ENCODE results near the gene H2AZ2.

The H2AZ2 gene

GRCh38 chr7:44847920-44848634, at the start of gene H2AZ2:
TSS of gene H2AZ2 (minus strand) at chr7:44848087. CDS start at chr7:44847971, 116 bp downstream.
- peaks cover 56% of the 10 kb centered on the region for H3K79me2 ChIP-seq (ENCODE audit: insufficient read depth, low read length)
- H4K20me1 ChIP-seq (ENCODE audit: insufficient read depth, low read length), result peaks cover 44% of the 10 kb centered on the region
- H2AFZ ChIP-seq (ENCODE audit: low read depth, low read length), result peak within 1 kb of the TSS; percentile 89
- no peaks in the 10 kb centered on the region for H3K27me3 ChIP-seq (ENCODE audit: insufficient read depth, low read length, poor library complexity)
- H3K4me1 ChIP-seq (ENCODE audit: insufficient read depth, low read length), result peaks cover 32% of the 10 kb centered on the region
- H3K27ac ChIP-seq (ENCODE audit: low read length), result peak within 1 kb of the TSS; percentile 100
- no peak for TF ChIP-seq CTCF (IDR thresholded peaks at IDR 0.05; ENCODE audit: borderline replicate concordance, extremely low read depth, low read length, poor library complexity, severe bottlenecking)
- no peak for TF ChIP-seq EZH2 (IDR thresholded peaks at IDR 0.05; ENCODE audit: borderline replicate concordance, low read depth, low read length, severe bottlenecking)
- H3K36me3 ChIP-seq (ENCODE audit: insufficient read depth, low read length), result peaks cover 13% of the 10 kb centered on the region
- H3K4me3 ChIP-seq (ENCODE audit: low read depth in 1 of 2, low read length in 2 of 2), result peak within 1 kb of the TSS; percentile 85 to 88
- no peaks in the 10 kb centered on the region for H3K9me3 ChIP-seq (ENCODE audit: insufficient read depth, low read length, severe bottlenecking)
- ATAC-seq (ENCODE audit: insufficient read depth, low read depth), result peak; percentile 86
- H3K4me2 ChIP-seq (ENCODE audit: insufficient read depth, low read length), result peak within 1 kb of the TSS; percentile 78
- H3K9ac ChIP-seq (ENCODE audit: low read depth, low read length), result peak within 1 kb of the TSS; percentile 99
- peak; percentile 100 for DNase-seq

GRCh38 chr7:44897309-44897708, 49.4 kb upstream of the H2AZ2 start:
- no peaks in the 10 kb centered on the region for H3K79me2 ChIP-seq (ENCODE audit: insufficient read depth, low read length)
- no peak overlapping the region for H3K4me3 ChIP-seq (ENCODE audit: low read depth in 1 of 2, low read length in 2 of 2)
- H2AFZ ChIP-seq (ENCODE audit: low read depth, low read length), result no peak overlapping the region
- DNase-seq (no peak), ATAC-seq (ENCODE audit: insufficient read depth, low read depth) (no peak)
- H3K36me3 ChIP-seq (ENCODE audit: insufficient read depth, low read length), result no peaks in the 10 kb centered on the region
- no peak overlapping the region for H3K9ac ChIP-seq (ENCODE audit: low read depth, low read length)
- H3K9me3 ChIP-seq (ENCODE audit: insufficient read depth, low read length, severe bottlenecking), result no peaks in the 10 kb centered on the region
- no peak overlapping the region for H3K27ac ChIP-seq (ENCODE audit: low read length)
- no peak for TF ChIP-seq CTCF (IDR thresholded peaks at IDR 0.05; ENCODE audit: borderline replicate concordance, extremely low read depth, low read length, poor library complexity, severe bottlenecking)
- no peak for TF ChIP-seq EZH2 (IDR thresholded peaks at IDR 0.05; ENCODE audit: borderline replicate concordance, low read depth, low read length, severe bottlenecking)
- H3K4me1 ChIP-seq (ENCODE audit: insufficient read depth, low read length), result no peaks in the 10 kb centered on the region
- no peaks in the 10 kb centered on the region for H3K27me3 ChIP-seq (ENCODE audit: insufficient read depth, low read length, poor library complexity)
- no peaks in the 10 kb centered on the region for H4K20me1 ChIP-seq (ENCODE audit: insufficient read depth, low read length)
- H3K4me2 ChIP-seq (ENCODE audit: insufficient read depth, low read length), result no peak overlapping the region

GRCh38 chr7:44894888-44895580, 47.1 kb upstream of the H2AZ2 start:
- H3K9me3 ChIP-seq (ENCODE audit: insufficient read depth, low read length, severe bottlenecking), result no peaks in the 10 kb centered on the region
- 0 out of 2 replicates have a peak, but pooled peaks cover 6% of the 10 kb centered on the region for H3K4me1 ChIP-seq (ENCODE audit: insufficient read depth, low read length)
- no peaks in the 10 kb centered on the region for H3K27me3 ChIP-seq (ENCODE audit: insufficient read depth, low read length, poor library complexity)
- no peak overlapping the region for H3K27ac ChIP-seq (ENCODE audit: low read length)
- DNase-seq, result no peak
- no peak for ATAC-seq (ENCODE audit: insufficient read depth, low read depth)
- H3K9ac ChIP-seq (ENCODE audit: low read depth, low read length), result no peak overlapping the region
- no peaks in the 10 kb centered on the region for H3K36me3 ChIP-seq (ENCODE audit: insufficient read depth, low read length)
- H4K20me1 ChIP-seq (ENCODE audit: insufficient read depth, low read length), result no peaks in the 10 kb centered on the region
- H2AFZ ChIP-seq (ENCODE audit: low read depth, low read length), result no peak overlapping the region
- TF ChIP-seq EZH2 (IDR thresholded peaks at IDR 0.05; ENCODE audit: borderline replicate concordance, low read depth, low read length, severe bottlenecking) (no peak), CTCF (IDR thresholded peaks at IDR 0.05; ENCODE audit: borderline replicate concordance, extremely low read depth, low read length, poor library complexity, severe bottlenecking) (no peak)
- no peak overlapping the region for H3K4me3 ChIP-seq (ENCODE audit: low read depth in 1 of 2, low read length in 2 of 2)
- no peak overlapping the region for H3K4me2 ChIP-seq (ENCODE audit: insufficient read depth, low read length)
- no peaks in the 10 kb centered on the region for H3K79me2 ChIP-seq (ENCODE audit: insufficient read depth, low read length)

Measured in DND-41 (cell line).